Measurements from ENCODE around the gene FRMPD1.

GRCh38 chr9:37611961-37612360 is 38.8 kb upstream of the FRMPD1 start:
- TF ChIP-seq CTCF (IDR thresholded peaks at IDR 0.05) (no peak), POLR2A (IDR thresholded peaks at IDR 0.05) (no peak), EP300 (IDR thresholded peaks at IDR 0.05) (no peak)

Measured in ovary (tissue), 3 donors.